Measurements from ENCODE around the gene DNAH1. TPM values are rescaled to one million over a fixed set of nuclear protein-coding genes. Genes with fewer than 3 reads are reported as not detected.

DNAH1 gene
- total RNA-seq, 1 donor from 2014 or later: 10.6 TPM

DNA sequence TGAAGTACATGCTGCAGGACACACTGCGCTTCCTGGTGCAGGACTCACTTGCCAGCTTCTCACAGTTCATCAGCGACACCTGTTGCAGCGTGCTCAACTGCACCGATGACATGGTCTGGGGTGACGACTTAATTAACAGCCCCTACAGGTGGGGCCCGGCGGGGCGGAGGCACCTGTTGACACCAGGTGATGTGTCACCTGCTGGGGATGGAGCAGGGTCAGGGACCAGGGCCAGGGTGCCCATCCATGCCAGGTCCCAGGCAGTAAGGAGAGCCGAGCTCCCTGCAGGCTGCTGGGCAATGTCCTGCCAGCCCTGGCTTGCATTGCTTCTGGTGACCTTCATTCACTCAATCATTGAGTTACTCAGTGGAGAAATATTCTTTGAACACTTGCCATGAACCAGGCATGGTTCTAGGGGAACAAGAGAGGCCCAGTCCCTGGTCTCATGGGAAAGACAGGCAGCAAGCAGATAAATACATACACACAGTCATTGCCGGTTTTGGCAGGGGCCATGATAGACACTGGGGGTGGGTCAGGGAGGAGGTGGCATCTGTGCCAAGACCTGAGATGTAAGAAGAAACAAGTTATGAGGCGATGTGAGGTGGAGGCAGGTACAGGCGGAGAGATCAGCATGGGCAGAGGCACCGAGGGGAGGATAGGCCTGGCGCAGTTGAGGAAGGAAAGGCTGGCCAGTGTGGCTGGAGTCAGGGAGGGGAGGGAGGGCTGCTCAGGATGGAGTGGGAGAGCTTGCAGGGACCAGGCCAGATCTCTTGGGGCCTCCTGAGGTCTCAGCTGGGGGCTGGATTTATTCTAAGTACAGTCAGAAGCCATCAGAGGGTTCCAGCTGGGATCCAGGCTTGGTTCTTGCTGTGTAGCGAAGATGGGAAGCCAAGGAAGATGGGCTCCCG, 30.8 kb downstream of the DNAH1 start:
- H3K4me3 Mint-ChIP-seq: no peak overlapping the region
- H3K9me3 Mint-ChIP-seq: no peaks in the 10 kb centered on the region
- H3K4me1 Mint-ChIP-seq: no peaks in the 10 kb centered on the region
- no peak overlapping the region for H3K27ac Mint-ChIP-seq
- no peak for DNase-seq
- H3K27me3 Mint-ChIP-seq: no peaks in the 10 kb centered on the region
- intact Hi-C loops (cut with micrococcal nuclease): no loop called here
- H3K36me3 Mint-ChIP-seq (ENCODE audit: low read depth): peaks cover 9% of the 10 kb centered on the region

DNA sequence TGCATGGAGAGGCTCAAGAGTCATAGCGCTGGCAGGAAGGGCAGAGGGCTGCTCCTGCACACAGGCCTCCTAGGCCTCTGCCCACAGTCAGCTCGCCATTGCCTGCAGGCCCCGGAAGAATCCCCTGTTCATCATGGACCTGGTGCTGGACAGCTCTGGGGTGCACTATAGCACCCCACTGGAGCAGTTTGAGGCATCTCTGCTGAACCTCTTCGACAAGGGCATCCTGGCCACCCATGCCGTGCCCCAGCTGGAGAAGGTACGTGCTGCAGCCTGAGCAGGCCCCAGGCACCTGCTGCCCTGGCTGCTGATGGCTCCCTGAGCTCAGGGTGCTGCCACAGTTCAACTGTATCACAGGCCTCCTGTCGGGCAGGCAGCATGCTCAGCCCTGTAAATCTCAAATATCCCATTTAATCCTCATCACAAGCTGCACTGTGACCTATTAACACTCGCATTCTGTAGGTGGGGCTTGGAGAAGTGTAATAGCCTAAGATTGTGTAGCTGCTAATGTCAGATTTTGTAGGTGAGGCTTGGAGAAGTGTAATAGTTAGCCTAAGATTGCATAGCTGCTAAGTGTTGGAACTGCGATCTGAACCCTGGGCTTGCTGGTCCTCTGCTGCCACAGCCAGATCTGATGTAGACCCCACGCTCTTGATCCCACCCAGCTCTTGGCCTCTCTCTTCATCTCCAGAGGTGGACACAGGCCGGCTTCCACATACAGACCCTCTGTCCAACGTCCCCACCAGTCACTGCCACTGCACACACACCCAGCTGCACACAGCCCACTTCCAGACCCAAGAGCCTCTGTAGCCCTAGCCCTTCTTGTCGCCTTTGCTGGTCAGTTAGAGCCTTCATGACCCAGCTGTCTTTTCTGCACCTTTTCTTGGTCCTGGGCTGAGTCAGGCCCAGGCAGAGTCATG, 31.9 kb downstream of the DNAH1 start:
- Mint-ChIP-seq H3K9me3 (no peaks in the 10 kb centered on the region), H3K27me3 (no peaks in the 10 kb centered on the region), H3K4me3 (no peak overlapping the region), H3K36me3 (ENCODE audit: low read depth) (peaks cover 11% of the 10 kb centered on the region), H3K4me1 (no peaks in the 10 kb centered on the region), H3K27ac (no peak overlapping the region)
- no peak for DNase-seq
- intact Hi-C loops (cut with micrococcal nuclease): no loop called here

DNA sequence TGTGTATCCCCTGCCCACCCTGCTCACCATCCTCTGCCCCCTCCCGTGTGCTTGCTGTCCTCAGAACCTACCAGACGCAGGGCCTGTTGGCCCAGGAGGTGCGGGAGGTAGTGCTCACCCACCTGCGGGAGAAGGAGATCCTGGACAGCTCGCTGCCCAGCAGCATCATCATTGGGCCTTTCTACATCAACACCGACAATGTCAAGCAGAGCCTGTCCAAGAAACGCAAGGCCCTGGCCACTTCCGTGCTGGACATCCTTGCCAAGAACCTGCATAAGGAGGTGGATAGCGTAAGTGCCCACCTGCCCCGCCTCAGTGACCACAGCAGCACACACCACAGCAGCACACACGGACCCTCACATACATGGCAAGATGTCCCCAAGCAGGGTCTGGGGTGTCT, 33.0 kb downstream of the DNAH1 start:
- H3K4me1 Mint-ChIP-seq: no peaks in the 10 kb centered on the region
- intact Hi-C loops (cut with micrococcal nuclease): no loop called here

DNA sequence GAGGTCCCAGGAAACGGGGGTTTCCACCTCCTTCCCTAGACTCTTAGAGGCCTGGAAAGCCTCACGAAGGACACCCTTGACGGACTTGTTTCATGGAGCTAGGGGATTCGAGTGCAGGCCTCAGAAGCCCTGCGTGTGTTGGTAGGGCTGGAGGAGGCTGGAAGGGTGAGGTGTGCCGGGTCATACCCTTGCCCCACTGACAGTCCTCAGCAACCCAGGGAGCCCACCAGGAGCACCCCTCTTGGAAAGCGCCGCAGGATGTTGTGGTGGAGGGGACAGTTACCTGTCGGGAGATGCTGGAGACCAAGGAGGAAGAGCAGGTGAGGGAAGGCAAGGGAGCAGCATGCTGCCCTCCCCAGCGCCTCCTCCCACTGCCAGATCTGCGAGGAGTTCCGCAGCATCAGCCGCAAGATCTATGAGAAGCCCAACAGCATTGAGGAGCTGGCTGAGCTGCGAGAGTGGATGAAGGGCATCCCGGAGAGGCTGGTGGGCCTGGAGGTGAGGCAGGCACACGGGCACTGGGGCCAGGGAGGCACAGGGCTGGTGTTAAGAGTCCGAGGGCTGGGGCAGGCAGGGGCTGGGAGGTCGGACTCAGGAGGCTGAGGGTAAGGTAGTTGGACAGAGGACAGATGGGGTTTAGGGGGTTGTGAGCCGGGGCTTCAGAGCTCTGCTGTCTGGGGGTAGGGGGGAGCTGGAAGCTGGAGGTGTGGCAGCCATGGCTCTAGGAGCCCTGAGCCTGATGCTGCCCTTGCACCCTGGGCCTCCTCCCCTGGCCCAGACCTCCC, 33.7 kb downstream of the DNAH1 start:
- intact Hi-C loops (cut with micrococcal nuclease): no loop called here
- Mint-ChIP-seq H3K27me3 (no peaks in the 10 kb centered on the region), H3K4me3 (no peak overlapping the region), H3K36me3 (ENCODE audit: low read depth) (peaks cover 12% of the 10 kb centered on the region), H3K4me1 (no peaks in the 10 kb centered on the region), H3K27ac (no peak overlapping the region), H3K9me3 (no peaks in the 10 kb centered on the region)
- no peak for DNase-seq

More for the DNA sequence above, 33.0 kb downstream of the DNAH1 start:
- Mint-ChIP-seq H3K4me3 (no peak overlapping the region), H3K27me3 (no peaks in the 10 kb centered on the region), H3K36me3 (ENCODE audit: low read depth) (peaks cover 11% of the 10 kb centered on the region), H3K9me3 (no peaks in the 10 kb centered on the region), H3K27ac (no peak overlapping the region)
- DNase-seq: no peak

GRCh38 chr3:52350416-52350815, 34.3 kb downstream of the DNAH1 start:
- no peak for DNase-seq
- Mint-ChIP-seq H3K9me3 (no peaks in the 10 kb centered on the region), H3K4me3 (no peak overlapping the region), H3K27ac (no peak overlapping the region), H3K36me3 (ENCODE audit: low read depth) (peaks cover 12% of the 10 kb centered on the region), H3K4me1 (no peaks in the 10 kb centered on the region), H3K27me3 (no peaks in the 10 kb centered on the region)
- intact Hi-C loops (cut with micrococcal nuclease): no loop called here

DNA sequence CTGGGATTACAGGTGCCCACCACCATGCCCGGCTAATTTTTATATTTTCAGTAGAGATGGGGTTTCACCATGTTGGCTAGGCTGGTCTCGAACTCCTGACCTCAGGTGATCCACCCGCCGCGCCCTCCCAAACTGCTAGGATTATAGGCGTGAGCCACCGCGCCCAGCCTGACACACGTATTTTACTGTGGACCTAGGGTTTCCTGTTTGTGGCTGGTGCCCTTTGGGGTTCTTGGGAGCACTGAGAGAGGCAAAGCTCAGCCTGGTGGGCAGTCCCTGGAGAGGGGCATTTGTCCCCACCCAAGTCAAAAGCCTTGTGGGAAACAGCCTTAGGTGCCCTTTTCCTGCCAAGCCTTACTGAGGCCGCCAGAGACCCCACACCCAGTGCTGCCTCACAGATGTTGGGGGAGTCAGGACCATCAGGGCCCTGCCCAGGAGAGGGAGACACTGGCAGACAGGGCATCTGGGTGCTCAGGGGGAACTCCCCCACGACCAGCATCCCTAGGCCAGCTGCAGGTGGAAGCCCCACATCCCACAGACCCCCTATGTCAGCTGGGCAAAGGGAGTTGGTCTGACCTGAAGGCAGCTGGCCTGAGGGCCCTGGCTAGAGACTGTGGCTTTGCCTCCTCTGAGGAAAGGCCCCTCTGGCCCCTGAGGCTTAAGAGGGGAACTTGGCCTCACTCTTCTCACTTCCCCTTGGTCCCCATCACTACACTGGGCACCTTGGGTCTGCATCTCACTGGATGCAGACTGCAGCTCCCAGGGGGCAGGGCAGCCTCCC, 35.1 kb downstream of the DNAH1 start:
- Mint-ChIP-seq H3K27me3 (no peaks in the 10 kb centered on the region), H3K4me1 (no peaks in the 10 kb centered on the region), H3K9me3 (no peaks in the 10 kb centered on the region), H3K4me3 (no peak overlapping the region), H3K27ac (no peak overlapping the region), H3K36me3 (ENCODE audit: low read depth) (peaks cover 12% of the 10 kb centered on the region)
- DNase-seq: no peak
- intact Hi-C loops (cut with micrococcal nuclease): no loop called here

GRCh38 chr3:52351762-52352368, 35.7 kb downstream of the DNAH1 start:
- Mint-ChIP-seq H3K9me3 (no peaks in the 10 kb centered on the region), H3K4me3 (no peak overlapping the region), H3K4me1 (no peaks in the 10 kb centered on the region), H3K36me3 (ENCODE audit: low read depth) (peaks cover 10% of the 10 kb centered on the region), H3K27me3 (no peaks in the 10 kb centered on the region), H3K27ac (no peak overlapping the region)
- DNase-seq: no peak
- intact Hi-C loops (cut with micrococcal nuclease): no loop called here

DNA sequence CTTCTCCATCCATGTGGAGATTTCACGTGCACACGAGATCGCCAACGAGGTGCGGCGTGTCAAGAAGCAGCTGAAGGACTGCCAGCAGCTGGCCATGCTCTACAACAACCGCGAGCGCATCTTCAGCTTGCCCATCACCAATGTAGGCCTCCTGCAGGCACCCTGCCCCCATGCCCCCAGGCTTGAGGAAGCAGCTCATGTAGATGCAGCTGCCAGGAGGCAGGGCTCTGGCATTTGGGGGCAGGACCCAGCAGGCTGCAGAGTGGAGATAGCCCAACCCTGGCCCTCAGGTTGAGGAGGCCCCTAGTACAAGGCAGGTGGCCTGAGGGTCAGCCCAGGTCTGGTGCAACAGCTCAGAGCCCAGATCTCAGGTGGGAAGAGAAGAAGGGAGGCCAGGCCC, 36.4 kb downstream of the DNAH1 start:
- DNase-seq: no peak
- Mint-ChIP-seq H3K4me3 (no peak overlapping the region), H3K27ac (no peak overlapping the region), H3K27me3 (no peaks in the 10 kb centered on the region), H3K9me3 (no peaks in the 10 kb centered on the region), H3K4me1 (no peaks in the 10 kb centered on the region), H3K36me3 (ENCODE audit: low read depth) (peaks cover 10% of the 10 kb centered on the region)
- intact Hi-C loops (cut with micrococcal nuclease): no loop called here

DNA sequence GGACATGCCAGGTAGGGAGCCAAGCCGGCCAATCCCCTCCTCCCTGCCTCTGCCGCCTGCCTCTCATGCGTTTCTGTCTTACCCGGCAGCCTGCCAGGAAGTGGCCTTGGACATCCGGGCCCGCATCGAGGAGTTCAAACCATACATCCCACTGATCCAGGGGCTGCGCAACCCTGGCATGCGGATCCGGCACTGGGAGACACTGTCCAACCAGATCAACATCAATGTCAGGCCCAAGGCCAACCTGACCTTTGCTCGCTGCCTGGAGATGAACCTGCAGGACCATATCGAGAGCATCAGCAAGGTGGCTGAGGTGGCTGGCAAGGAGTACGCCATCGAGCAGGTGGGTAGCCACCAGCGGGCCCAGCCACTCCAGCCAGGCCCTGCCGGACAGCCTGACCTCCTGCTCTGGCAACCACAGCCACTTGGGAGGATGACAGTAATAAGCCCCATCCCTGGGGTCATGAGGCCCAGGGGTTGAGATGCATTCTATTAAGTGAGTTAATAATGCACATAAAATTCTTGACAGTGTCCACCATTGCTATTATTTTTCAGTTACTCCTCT, 37.3 kb downstream of the DNAH1 start:
- Mint-ChIP-seq H3K4me1 (no peaks in the 10 kb centered on the region), H3K36me3 (ENCODE audit: low read depth) (peaks cover 7% of the 10 kb centered on the region), H3K27ac (no peak overlapping the region), H3K27me3 (no peaks in the 10 kb centered on the region), H3K9me3 (no peaks in the 10 kb centered on the region), H3K4me3 (no peak overlapping the region)
- no peak for DNase-seq
- intact Hi-C loops (cut with micrococcal nuclease): no loop called here

DNA sequence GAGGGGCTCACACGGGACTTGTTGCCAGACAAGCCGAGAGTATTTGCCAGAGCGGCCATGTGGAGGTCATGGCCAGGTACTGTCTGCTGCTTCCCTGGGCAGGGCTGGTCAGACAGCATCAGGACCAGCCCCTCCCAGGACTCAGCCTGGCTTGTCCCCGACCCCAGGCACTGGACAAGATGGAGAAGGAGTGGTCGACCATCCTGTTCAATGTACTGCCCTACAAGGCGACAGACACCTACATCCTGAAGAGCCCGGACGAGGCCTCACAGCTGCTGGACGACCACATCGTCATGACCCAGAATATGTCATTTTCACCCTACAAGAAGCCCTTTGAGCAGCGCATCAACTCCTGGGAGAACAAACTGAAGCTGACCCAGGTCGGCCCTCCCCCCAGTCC, 38.6 kb downstream of the DNAH1 start:
- no peak overlapping the region for H3K27ac Mint-ChIP-seq
- intact Hi-C loops (cut with micrococcal nuclease): no loop called here

DNA sequence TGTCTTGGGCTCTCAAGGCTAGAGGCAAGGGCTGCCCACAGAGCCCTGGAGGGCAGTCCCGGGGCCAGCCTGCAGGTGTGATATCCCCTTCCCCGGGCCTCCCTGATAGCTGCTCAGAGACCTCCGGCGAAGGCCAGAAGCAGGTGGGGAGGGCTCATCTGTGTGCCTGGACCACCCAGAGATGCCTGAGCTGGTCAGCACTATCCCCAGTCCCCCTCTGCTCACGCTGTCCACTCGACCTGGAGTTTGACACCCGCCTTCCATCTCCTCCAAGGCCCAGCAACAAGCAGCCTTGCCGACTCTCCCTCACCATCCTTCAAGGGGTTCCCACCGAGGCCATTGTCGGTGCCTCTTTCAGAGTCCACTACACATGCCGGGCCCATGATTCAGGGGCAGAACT, 39.4 kb downstream of the DNAH1 start:
- intact Hi-C loops (cut with micrococcal nuclease): no loop called here
- Mint-ChIP-seq H3K36me3 (ENCODE audit: low read depth) (peaks cover 3% of the 10 kb centered on the region), H3K9me3 (no peaks in the 10 kb centered on the region), H3K4me1 (no peaks in the 10 kb centered on the region), H3K4me3 (no peak overlapping the region), H3K27me3 (no peaks in the 10 kb centered on the region), H3K27ac (no peak overlapping the region)
- DNase-seq: no peak

More for the DNA sequence above, 38.6 kb downstream of the DNAH1 start:
- no peak for DNase-seq
- Mint-ChIP-seq H3K27me3 (no peaks in the 10 kb centered on the region), H3K36me3 (ENCODE audit: low read depth) (peaks cover 3% of the 10 kb centered on the region), H3K9me3 (no peaks in the 10 kb centered on the region), H3K4me1 (no peaks in the 10 kb centered on the region), H3K4me3 (no peak overlapping the region)

- H3K27me3 Mint-ChIP-seq: no peaks in the 10 kb centered on the region
- H3K36me3 Mint-ChIP-seq (ENCODE audit: low read depth): peaks cover 3% of the 10 kb centered on the region
- no peak overlapping the region for H3K27ac Mint-ChIP-seq
- no peak for DNase-seq
- H3K4me3 Mint-ChIP-seq: no peak overlapping the region
- no peaks in the 10 kb centered on the region for H3K4me1 Mint-ChIP-seq
- H3K9me3 Mint-ChIP-seq: no peaks in the 10 kb centered on the region
- intact Hi-C loops (cut with micrococcal nuclease): no loop called here
These were observed 40.0 kb downstream of the DNAH1 start for GRCh38 chr3:52356126-52356525.
